Endothelial cell of umbilical vein (primary cell): ENCODE measurements around the gene MAPK8. TPM values are rescaled to one million over a fixed set of nuclear protein-coding genes. Genes with fewer than 3 reads are reported as not detected.

Experiments used
- BruUV-seq: library from RNA; stranded (reverse); fragments of 400-500 nt; replicated peaks from 2 replicates; lab custom pipeline; 2021; lab: Mats Ljungman, UMichigan
- CTCF ChIA-PET: fragments of 300-600, 350-600 bp; sonication (Branson Sonifier 250); formaldehyde crosslinking; loops from one replicate; lab custom pipeline; 2021; ENCODE audit warnings: antibody characterized with exemption, inconsistent platforms; lab: Charles Lee
- POLR2A ChIA-PET: fragments of 300-600, 350-600 bp; sonication (Branson Sonifier 250); formaldehyde crosslinking; loops from one replicate; lab custom pipeline; 2021; ENCODE audit warnings: antibody characterized with exemption, inconsistent platforms; lab: Charles Lee
- DNase-seq: peaks from one replicate; pipeline ENCODE4 v3.0.0-alpha.2; 2011; ENCODE audit warnings: low read depth, low spot score
- FAIRE-seq: peaks from 2 replicates; lab custom pipeline; 2011; peaks lifted over from hg19 to GRCh38; lab: Jason Lieb, UNC
- H2AFZ ChIP-seq: 2 replicates; pipeline ENCODE4 v1.6.0; 2012; ENCODE audit warnings: low read depth, low read length, control low read depth, inconsistent platforms
- H3K27ac ChIP-seq: 2 replicates; pipeline ENCODE4 v1.5.1; 2011; ENCODE audit warnings: low read depth, mild to moderate bottlenecking, control low read depth, low read length, moderate library complexity; ENCODE audit not compliant: insufficient read depth
- H3K27me3 ChIP-seq, 2 experiments: 2 replicates each; pipeline versions ENCODE4 v1.6.0 to v1.6.1; 2011; ENCODE audit warnings: low read length in 2 of 2, mixed read lengths in 1 of 2; ENCODE audit not compliant: control insufficient read depth in 2 of 2, insufficient read depth in 2 of 2
- H3K36me3 ChIP-seq, 2 experiments: 2 replicates in 1 of 2; 3 replicates in 1 of 2; pipeline ENCODE4 v1.5.1; 2011; ENCODE audit warnings: low read length in 2 of 2, mild to moderate bottlenecking in 1 of 2, moderate library complexity in 1 of 2; ENCODE audit not compliant: control insufficient read depth in 2 of 2, insufficient read depth in 2 of 2; ENCODE audit errors: extremely low read depth in 1 of 2
- H3K4me1 ChIP-seq: 3 replicates; pipeline ENCODE4 v1.5.1; 2011; ENCODE audit warnings: mild to moderate bottlenecking, low read length; ENCODE audit not compliant: control insufficient read depth, insufficient read depth; ENCODE audit errors: extremely low read depth
- H3K4me2 ChIP-seq: 2 replicates; pipeline ENCODE4 v1.6.1; 2011; ENCODE audit warnings: low read length, control low read depth, mixed read lengths; ENCODE audit not compliant: insufficient read depth
- H3K4me3 ChIP-seq, 3 experiments: fragments of 200-600 bp in 1 of 3; sonication (generic), shearing (Covaris generic) in 1 of 3; replicated peaks in 1 of 3; 2 replicates each; pipeline ENCODE4 v1.5.1; 2011 to 2016; ENCODE audit warnings: control low read depth in 3 of 3, low read length in 3 of 3, mild to moderate bottlenecking in 2 of 3, inconsistent platforms in 1 of 3, low read depth in 1 of 3, moderate library complexity in 1 of 3; ENCODE audit not compliant: insufficient read depth in 1 of 3
- H3K79me2 ChIP-seq: 2 replicates; pipeline ENCODE4 v1.6.0; 2012; ENCODE audit warnings: low read length, inconsistent platforms; ENCODE audit not compliant: control insufficient read depth, insufficient read depth
- H3K9ac ChIP-seq: replicated peaks from 2 replicates; pipeline ENCODE3; 2011; ENCODE audit warnings: low read length, control low read depth; ENCODE audit not compliant: insufficient read depth; ENCODE audit errors: extremely low read depth
- H3K9me1 ChIP-seq: replicated peaks from 3 replicates; pipeline ENCODE4 v1.6.0; 2011; ENCODE audit warnings: mild to moderate bottlenecking, low read length; ENCODE audit not compliant: control insufficient read depth, insufficient read depth; ENCODE audit errors: extremely low read depth
- H3K9me3 ChIP-seq: replicated peaks from 2 replicates; pipeline ENCODE4 v1.5.1; 2012; ENCODE audit warnings: low read length, inconsistent platforms; ENCODE audit not compliant: control insufficient read depth, insufficient read depth
- H4K20me1 ChIP-seq: replicated peaks from 2 replicates; pipeline ENCODE3; 2011; ENCODE audit warnings: mild to moderate bottlenecking, low read length; ENCODE audit not compliant: control insufficient read depth, insufficient read depth; ENCODE audit errors: extremely low read depth
- EZH2 ChIP-seq: IDR thresholded peaks from 2 replicates; pipeline ENCODE4 v1.6.1; 2012; ENCODE audit warnings: borderline replicate concordance, low read depth, mild to moderate bottlenecking, moderate library complexity, low read length, inconsistent platforms; ENCODE audit not compliant: severe bottlenecking
- FOS ChIP-seq: IDR thresholded peaks from 2 replicates; pipeline ENCODE4 v1.6.1; 2011; ENCODE audit warnings: mild to moderate bottlenecking, low read length, moderate library complexity, borderline replicate concordance; ENCODE audit not compliant: insufficient read depth
- GATA2 ChIP-seq: IDR thresholded peaks from 2 replicates; pipeline ENCODE4 v1.7.0; 2011; ENCODE audit warnings: low read depth, mild to moderate bottlenecking, moderate library complexity, mixed read lengths, low read length; ENCODE audit not compliant: insufficient read length, insufficient read depth
- JUN ChIP-seq: IDR thresholded peaks from 2 replicates; pipeline ENCODE4 v1.6.1; 2011; ENCODE audit warnings: borderline replicate concordance, low read depth; ENCODE audit not compliant: insufficient read length, insufficient read depth
- MYC ChIP-seq: IDR thresholded peaks from one replicate; pipeline ENCODE4 v1.6.1; 2011; ENCODE audit warnings: mild to moderate bottlenecking, low read depth, low read length
- POLR2A ChIP-seq: IDR thresholded peaks from 2 replicates; pipeline ENCODE4 v1.6.1; 2012; ENCODE audit warnings: low read depth, mild to moderate bottlenecking, control low read depth, low read length
- POLR2AphosphoS5 ChIP-seq: IDR thresholded peaks from 2 replicates; pipeline ENCODE4 v1.6.1; 2012; ENCODE audit warnings: low read depth, mild to moderate bottlenecking, control low read depth, low read length, moderate library complexity; ENCODE audit not compliant: insufficient read depth
- dilution Hi-C: fragments of 300-500 bp; cut with MboI; formaldehyde crosslinking; loops from one replicate; pipeline ENCODE4 v1.15.0; 2019; ENCODE audit warnings: low sequenced_read_pairs; ENCODE audit not compliant: extremely low pct_ligation_motif_present
- intact Hi-C: fragments of 100-400 bp; cut with micrococcal nuclease; formaldehyde crosslinking; loops from one replicate; pipeline ENCODE4 v1.10.0; 2022
- polyA plus RNA-seq, 4 experiments: library from polyadenylated mRNA; depleted of rRNA in 3 of 4; stranded (reverse) in 3 of 4; unstranded in 1 of 4; fragments of >200 nt; gene quantifications; 2 replicates each; pipeline versions ENCODE4 v1.2.1 to v1.2.3, GENCODE V29; 2011 to 2012; ENCODE audit warnings: missing spikeins in 1 of 4
- total RNA-seq: library from RNA; stranded (reverse); gene quantifications from 2 replicates; pipeline ENCODE4 v1.2.3, GENCODE V29; 2021
- TF ChIP-seq, protein P1 (sequence below), 2 donors: IDR thresholded peaks; 1 replicate in 1 of 2; 2 replicates in 1 of 2; pipeline ENCODE4 v1.5.1; 2011; ENCODE audit warnings: low read length in 2 of 2, mild to moderate bottlenecking in 2 of 2, moderate library complexity in 2 of 2, control low read depth in 1 of 2, inconsistent platforms in 1 of 2, low read depth in 1 of 2; ENCODE audit not compliant: insufficient read depth in 1 of 2; ENCODE audit errors: extremely low read depth in 1 of 2
- TF ChIP-seq, protein P2 (sequence below): IDR thresholded peaks from 2 replicates; pipeline ENCODE4 v1.6.1; 2011; ENCODE audit not compliant: insufficient read depth, insufficient read length

Gene MAPK8
- total and polyA plus RNA-seq, 2 donors (not counting 3 experiments of a cell fraction or from before 2014, with no cell fraction given), result 25.3 to 56.2 TPM

DNA sequence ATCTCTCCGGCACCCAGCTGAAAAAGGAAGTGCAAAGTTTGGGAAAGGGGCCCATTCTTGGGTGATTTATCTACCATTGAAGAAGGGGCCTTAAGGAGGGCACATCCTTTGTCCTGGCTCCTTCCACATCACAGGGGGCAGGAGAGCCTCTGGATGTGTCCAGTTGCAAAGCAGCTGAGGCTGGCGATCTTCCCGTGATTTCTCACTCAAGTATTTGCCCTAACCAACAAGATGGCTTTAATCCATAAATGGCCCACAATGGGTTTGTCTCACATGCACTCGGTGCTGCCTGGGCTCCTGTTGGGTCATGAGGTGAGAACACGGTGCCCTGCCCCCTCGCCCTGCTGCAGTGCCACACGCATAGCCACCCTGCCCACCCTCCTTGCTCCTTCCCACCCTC is 17.8 kb upstream of the MAPK8 start:
- Histone ChIP-seq H3K4me2 (no peak overlapping the region), H4K20me1 (no peaks in the 10 kb centered on the region), H3K4me1 (no peaks in the 10 kb centered on the region), H3K27me3 (peaks cover 5 to 8% of the 10 kb centered on the region in 2 experiments), H3K4me3 (no peak overlapping the region), H3K9ac (no peak overlapping the region), H3K9me3 (no peaks in the 10 kb centered on the region), H3K9me1 (no peaks in the 10 kb centered on the region), H3K79me2 (no peaks in the 10 kb centered on the region), H3K27ac (no peak overlapping the region), H3K36me3 (no peaks in the 10 kb centered on the region), H2AFZ (no peak overlapping the region)
- DNase-seq (no peak), FAIRE-seq (no peak)
- intact Hi-C loops (loop anchor here (1.0 kb wide), 1 partner anchor 73 kb away; no protein-coding TSS in a partner anchor), dilution Hi-C loops (no loop called here)
- TF ChIP-seq POLR2A (no peak), GATA2 (no peak), JUN (no peak), FOS (no peak), MYC (no peak), POLR2AphosphoS5 (no peak), EZH2 (no peak)
- TF ChIP-seq, protein P1, sequence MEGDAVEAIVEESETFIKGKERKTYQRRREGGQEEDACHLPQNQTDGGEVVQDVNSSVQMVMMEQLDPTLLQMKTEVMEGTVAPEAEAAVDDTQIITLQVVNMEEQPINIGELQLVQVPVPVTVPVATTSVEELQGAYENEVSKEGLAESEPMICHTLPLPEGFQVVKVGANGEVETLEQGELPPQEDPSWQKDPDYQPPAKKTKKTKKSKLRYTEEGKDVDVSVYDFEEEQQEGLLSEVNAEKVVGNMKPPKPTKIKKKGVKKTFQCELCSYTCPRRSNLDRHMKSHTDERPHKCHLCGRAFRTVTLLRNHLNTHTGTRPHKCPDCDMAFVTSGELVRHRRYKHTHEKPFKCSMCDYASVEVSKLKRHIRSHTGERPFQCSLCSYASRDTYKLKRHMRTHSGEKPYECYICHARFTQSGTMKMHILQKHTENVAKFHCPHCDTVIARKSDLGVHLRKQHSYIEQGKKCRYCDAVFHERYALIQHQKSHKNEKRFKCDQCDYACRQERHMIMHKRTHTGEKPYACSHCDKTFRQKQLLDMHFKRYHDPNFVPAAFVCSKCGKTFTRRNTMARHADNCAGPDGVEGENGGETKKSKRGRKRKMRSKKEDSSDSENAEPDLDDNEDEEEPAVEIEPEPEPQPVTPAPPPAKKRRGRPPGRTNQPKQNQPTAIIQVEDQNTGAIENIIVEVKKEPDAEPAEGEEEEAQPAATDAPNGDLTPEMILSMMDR (IDR thresholded peaks at IDR 0.05; ENCODE audit: extremely low read depth in 1 of 2, insufficient read depth in 1 of 2, low read depth in 1 of 2, low read length in 2 of 2), result no peak
- TF ChIP-seq, protein P2, sequence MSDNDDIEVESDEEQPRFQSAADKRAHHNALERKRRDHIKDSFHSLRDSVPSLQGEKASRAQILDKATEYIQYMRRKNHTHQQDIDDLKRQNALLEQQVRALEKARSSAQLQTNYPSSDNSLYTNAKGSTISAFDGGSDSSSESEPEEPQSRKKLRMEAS, result no peak
- ChIA-PET CTCF (interaction anchor here (2.0 to 4.5 kb wide), 2 partner anchors 12 to 73 kb away, joined by 6 to 31 read pairs; no protein-coding TSS in a partner anchor), POLR2A (no interaction called here)
- no TSS peak for BruUV-seq
